22Rv1 (cell line): ENCODE measurements around the gene AHRR.

ENCODE experiments used
- H3K27ac ChIP-seq: fragments of 450-650 bp; 2 replicates; pipeline ENCODE4 v1.5.1; 2017
- CTCF ChIP-seq: fragments of 450-650 bp; IDR thresholded peaks from 2 replicates; pipeline ENCODE4 v1.5.1; 2017; ENCODE audit warnings: mild to moderate bottlenecking
- ZFX ChIP-seq: fragments of 450-650 bp; IDR thresholded peaks from 2 replicates; pipeline ENCODE4 v1.6.1; 2017; ENCODE audit warnings: antibody characterized with exemption, borderline replicate concordance

The AHRR gene

DNA sequence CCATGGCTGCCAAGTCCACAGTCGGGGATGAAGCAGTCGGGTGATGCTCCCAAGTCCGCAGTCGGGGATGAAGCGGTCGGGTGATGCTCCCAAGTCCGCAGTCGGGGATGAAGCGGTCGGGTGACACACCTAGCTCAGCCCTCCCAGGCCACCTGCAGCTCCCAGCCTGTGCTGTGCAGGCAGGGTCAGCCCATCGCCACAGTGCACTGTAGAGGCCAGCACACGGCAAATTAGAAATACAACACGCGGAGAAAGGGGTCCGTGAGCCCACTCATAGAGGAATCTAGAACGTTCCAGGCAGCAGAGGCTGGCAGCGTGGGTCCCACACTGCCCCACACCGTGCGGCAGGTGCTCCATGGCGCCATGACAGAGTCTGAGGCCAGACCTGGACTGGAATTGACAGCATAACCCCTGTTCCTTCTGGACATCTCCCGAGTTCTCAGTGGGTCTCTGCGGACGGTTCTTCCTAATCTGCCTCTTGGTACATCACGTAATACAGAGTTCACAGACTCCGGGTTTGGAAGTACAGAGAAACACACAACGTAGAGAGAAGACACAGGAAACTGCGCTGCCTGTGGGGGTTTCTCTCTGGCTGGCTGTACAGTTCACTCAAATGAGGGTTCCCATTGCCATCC, 113.8 kb downstream of the AHRR start:
- no peak overlapping the region for H3K27ac ChIP-seq
- TF ChIP-seq ZFX (no peak), CTCF (no peak)

GRCh38 chr5:435961-436640, 114.6 kb downstream of the AHRR start:
- no peak overlapping the region for H3K27ac ChIP-seq
- no peak for TF ChIP-seq ZFX
- peak; percentile 27 for TF ChIP-seq CTCF

DNA sequence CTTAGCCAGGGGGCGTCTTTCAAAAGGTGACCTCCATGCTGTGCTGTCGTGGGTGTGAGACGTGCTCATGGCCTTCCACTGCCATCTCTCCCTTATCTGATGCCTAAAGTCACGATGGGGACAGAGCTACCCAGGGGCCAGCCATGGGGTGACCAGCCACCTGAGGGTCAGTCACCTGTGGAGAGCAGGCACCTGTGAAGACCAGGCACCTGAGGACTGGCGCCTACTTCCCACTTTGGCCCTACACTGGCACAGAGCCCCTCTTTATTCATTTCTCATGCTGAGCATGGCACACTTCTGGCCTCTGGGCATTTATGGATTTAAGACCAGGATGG, 115.1 kb downstream of the AHRR start:
- no peak overlapping the region for H3K27ac ChIP-seq
- TF ChIP-seq CTCF (no peak; the same call in 1 of the 2 replicates), ZFX (no peak)

DNA sequence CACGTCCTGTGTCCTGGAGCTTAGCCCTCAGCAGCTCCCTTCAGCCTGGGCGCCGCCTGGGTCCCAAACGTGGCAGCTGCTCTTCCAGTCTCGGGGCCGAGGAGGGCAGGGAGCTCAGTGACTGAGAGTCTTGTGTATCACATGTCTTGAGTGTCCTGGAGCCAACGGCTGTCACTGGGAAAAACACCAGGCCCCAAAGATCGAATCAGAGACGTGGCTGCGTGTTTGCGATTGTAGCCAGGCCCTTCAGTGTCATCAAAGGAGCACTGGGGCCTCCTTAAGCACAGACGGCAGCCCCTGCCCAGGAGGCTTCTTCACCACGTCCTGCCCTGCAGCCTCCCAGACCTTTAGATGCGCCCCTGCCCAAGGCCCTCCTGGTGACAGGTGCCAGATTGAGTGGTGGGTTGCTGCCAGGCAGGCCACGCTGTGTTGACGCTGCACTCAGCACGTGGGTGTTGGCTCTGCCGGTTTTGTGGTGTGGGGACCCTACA, 115.8 kb downstream of the AHRR start:
- TF ChIP-seq ZFX (no peak), CTCF (no peak)
- H3K27ac ChIP-seq = no peak overlapping the region

DNA sequence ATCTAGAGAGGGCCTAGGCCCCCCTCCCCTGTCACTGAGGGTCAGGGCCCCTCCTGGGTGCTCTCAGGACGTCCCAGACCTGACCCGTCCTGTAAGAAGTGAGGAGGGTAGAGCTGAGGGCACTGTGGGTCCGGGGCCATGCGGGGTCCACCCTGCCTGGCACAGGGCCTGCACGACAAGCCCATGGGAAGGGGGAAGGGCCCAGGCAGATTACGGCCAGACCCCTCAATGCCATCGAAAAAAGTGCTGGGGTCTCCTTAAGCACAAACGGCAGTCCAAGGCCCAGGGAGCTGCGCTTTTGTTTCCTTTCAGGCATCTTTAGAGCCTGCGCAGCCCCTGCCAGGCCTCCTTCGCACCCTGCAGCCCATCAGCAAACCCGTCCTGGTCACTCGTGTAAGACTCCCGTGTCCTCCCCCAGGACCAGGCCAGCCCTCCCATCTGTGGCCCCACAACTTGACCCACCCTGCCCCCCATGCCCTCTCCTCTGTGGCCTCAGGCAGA, 117.0 kb downstream of the AHRR start:
- no peak for TF ChIP-seq ZFX
- no peak for TF ChIP-seq CTCF
- no peak overlapping the region for H3K27ac ChIP-seq

- TF ChIP-seq CTCF (no peak), ZFX (no peak)
- no peak overlapping the region for H3K27ac ChIP-seq
Measured at GRCh38 chr5:439181-439580, 117.7 kb downstream of the AHRR start.

DNA sequence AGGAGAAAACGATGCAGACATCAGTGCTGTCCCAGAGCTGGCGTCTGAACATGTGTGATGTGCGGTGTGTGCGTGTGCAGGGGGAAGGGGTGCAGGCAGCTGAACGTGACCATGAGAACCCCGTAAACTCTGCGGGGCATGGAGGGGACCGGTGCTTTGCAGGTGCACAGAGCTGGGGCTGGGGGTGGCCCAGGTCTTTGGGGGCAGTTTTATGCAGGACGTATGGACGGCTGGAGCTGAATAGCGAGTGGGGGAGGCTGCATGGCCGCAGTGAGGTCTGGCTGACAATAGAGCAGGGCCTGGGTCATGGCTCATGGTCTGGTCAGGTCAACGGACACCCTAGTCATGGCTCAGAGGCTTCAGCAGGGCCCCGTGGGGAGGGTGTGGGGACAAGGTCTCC, 118.1 kb downstream of the AHRR start:
- H3K27ac ChIP-seq = no peak overlapping the region
- TF ChIP-seq ZFX (no peak), CTCF (no peak)
